GM21825 (cell line): ENCODE results near the gene MR1.

ENCODE experiments used
- ATAC-seq: cut with Tn5 transposase; IDR thresholded peaks from one replicate; pipeline ENCODE4 v1.9.1; 2021; ENCODE audit warnings: mild to moderate bottlenecking, moderate library complexity; ENCODE audit not compliant: unreplicated experiment

Gene MR1

GRCh38 chr1:181105134-181106021 is 71.6 kb downstream of the MR1 start:
- ATAC-seq, result peak; percentile 77

DNA sequence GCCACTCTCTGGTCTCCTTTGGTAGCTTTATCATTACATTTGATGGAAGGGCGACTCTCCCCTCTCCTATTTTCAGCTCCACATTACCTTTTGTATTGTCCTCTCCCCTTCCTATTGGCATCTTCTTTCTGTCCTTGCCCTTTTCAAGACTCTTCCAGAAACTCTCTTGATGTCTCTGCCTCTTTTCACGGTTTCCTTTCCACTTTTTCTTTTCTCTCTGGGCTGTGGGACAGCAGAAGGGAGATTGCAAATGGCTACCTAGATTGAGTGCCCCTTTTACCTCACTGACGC is 72.2 kb downstream of the MR1 start:
- no peak for ATAC-seq

DNA sequence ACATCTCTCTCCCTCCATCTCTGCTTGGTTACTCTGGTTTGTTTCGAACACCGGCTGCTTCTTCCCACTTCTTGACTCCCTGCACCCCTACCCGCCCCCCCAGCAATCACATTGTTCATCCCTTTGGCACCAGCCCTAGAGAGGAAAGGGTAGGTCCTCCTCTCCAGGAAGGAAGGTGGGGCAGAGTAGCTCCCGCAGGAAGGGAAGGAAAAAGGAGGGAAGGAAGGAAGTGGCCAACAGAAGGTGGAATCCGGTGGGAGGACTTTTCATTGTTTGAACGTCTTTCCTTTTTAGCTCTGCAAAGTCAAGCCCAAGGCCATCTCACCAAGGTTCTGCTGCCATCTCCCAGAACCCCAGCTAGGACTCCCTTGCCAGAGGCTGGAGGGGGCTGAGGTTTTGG is 72.7 kb downstream of the MR1 start:
- no peak for ATAC-seq

- ATAC-seq, result no peak
Measured at GRCh38 chr1:181107711-181108110, 73.9 kb downstream of the MR1 start.

- no peak for ATAC-seq
Measured at GRCh38 chr1:181108304-181108867, 74.6 kb downstream of the MR1 start.

DNA sequence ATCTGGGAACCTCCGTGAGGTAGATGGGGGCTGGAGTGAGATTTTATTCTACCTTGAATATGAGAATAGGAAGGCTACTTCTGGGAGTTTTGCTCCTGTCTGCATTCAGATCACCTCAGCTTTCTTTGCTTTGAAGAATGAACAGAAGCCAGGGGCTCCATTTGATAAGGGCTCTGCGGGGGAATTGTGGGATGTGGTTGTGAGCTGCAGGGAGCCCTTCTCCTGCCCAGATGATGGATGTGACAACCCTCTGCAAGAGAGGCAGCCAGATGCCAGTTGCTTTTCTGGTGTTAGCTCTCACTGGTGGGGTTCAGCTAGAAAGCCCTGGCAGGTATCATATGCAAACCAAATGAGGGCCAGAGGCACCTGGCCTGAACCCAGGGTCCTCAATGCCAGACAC is 76.2 kb downstream of the MR1 start:
- no peak for ATAC-seq
